HL-60 (cell line): Measurements from ENCODE around the gene GLI3.

Experiments used
- GABPA ChIP-seq: IDR thresholded peaks from 2 replicates; pipeline ENCODE4 v1.6.1; 2012; ENCODE audit warnings: low read depth
- POLR2AphosphoS5 ChIP-seq: IDR thresholded peaks from 2 replicates; pipeline ENCODE4 v1.6.1; 2012; ENCODE audit warnings: low read depth
- SPI1 ChIP-seq: IDR thresholded peaks from 2 replicates; pipeline ENCODE4 v1.6.1; 2012; ENCODE audit warnings: low read depth, mild to moderate bottlenecking, borderline replicate concordance
- TF ChIP-seq, protein P1 (sequence below): IDR thresholded peaks from one replicate; pipeline ENCODE4 v1.5.1; 2011; ENCODE audit warnings: low read length, control low read depth, inconsistent platforms; ENCODE audit not compliant: insufficient read depth

DNA sequence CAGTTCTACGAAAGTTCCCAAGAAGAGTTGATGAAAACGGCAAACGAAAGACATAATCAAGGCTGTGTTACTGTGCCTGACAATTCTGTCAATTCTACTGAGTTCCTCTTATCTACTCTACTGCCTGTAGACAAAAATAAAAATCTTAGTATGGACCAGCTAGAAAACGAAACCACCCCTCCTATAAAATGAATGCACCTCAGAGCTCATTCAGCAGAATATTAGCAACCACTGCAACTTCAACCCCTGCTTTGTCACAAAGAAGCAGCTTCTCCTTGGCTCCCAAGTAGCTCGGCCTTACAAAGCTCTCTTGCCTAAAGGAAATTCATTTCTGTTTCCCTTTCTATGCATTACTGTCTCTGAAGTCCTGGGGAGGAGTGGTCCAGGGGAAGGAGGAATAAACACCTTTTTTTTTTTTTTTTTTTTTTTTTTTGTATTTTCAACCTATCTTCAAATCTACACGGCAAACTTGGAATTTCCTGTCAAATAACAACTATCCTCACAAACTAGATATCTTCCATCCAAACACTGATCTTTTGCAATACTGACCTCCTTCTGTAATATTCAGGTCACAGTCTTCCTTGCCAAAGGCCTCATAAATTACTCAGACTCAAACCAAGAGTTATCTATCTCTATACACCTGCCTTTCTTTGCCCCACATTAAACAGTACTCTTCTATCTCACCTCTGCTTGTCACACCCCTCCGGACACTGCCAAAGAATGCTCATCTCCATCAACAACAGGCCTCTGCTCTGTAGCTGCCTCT, 74.3 kb downstream of the GLI3 start:
- TF ChIP-seq, protein P1, sequence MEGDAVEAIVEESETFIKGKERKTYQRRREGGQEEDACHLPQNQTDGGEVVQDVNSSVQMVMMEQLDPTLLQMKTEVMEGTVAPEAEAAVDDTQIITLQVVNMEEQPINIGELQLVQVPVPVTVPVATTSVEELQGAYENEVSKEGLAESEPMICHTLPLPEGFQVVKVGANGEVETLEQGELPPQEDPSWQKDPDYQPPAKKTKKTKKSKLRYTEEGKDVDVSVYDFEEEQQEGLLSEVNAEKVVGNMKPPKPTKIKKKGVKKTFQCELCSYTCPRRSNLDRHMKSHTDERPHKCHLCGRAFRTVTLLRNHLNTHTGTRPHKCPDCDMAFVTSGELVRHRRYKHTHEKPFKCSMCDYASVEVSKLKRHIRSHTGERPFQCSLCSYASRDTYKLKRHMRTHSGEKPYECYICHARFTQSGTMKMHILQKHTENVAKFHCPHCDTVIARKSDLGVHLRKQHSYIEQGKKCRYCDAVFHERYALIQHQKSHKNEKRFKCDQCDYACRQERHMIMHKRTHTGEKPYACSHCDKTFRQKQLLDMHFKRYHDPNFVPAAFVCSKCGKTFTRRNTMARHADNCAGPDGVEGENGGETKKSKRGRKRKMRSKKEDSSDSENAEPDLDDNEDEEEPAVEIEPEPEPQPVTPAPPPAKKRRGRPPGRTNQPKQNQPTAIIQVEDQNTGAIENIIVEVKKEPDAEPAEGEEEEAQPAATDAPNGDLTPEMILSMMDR = no peak
- TF ChIP-seq SPI1 (no peak), POLR2AphosphoS5 (no peak), GABPA (no peak)
